ENCODE measurements around the gene MRTFA. TPM values are rescaled to one million over a fixed set of nuclear protein-coding genes. Genes with fewer than 3 reads are reported as not detected.

MRTFA gene
- total RNA-seq, 1 donor from 2014 or later: 71.3 TPM

DNA sequence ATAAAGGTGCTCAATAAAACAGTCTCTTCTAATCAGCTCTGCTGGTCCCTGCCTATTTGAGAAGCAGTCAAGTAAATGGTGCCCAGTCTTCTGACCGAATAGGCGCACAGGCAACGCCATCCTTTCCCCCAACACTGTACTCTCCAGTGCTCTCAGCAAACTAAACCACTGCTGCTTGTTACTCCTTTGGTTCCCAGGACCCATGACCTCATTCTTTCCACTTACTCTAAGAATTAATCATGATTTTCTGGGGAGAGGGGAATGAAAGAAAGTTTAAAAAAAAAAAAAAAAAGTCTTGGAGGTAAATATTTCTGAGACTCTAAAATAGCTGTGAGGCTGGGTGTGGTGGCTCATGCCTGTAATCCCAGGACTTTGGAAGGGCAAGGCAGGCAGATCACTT, 202.4 kb downstream of the MRTFA start:
- intact Hi-C loops (cut with micrococcal nuclease): no loop called here

- intact Hi-C loops (cut with micrococcal nuclease): no loop called here
These were observed 203.0 kb downstream of the MRTFA start for GRCh38 chr22:40433416-40434090.

DNA sequence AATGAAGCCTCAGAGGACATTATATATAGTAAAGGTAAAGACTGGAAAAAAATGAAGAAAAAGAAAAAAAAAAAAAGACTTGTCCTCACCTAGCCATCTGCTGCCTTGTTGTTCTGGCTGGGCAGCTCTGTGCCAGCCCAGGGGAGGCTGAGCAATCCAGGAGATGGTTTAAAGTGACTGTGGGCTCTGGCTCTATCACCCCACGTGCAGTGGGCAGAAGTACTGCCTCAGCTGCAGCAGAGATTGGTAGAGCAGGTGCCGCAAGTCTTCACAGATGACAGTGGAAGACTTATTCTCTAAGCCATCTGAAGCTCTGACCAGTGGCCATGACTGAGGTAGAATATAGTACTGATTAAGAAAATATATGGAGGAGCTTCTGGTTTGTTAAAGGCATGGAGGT, 203.9 kb downstream of the MRTFA start:
- intact Hi-C loops (cut with micrococcal nuclease): no loop called here

GRCh38 chr22:40432157-40432556, 204.4 kb downstream of the MRTFA start:
- intact Hi-C loops (cut with micrococcal nuclease): no loop called here

DNA sequence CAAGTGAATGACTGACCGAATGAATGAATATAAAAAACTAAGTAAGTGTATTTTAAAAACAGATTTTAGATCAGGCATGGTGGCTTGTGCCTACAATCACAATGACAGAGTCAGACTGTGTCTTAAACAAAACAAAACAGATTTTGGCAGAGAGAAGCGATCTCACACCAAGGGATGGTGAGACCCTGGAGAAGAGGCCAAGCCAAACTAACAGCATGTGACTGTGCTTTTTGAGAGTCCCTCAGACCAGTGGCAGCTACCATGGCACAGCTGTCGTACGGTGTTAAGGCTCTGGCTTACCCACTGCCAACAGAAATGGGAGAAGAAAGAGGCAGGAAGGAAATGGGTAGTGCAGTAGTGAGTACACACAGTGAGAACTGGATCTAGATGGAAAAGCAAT, 205.5 kb downstream of the MRTFA start:
- intact Hi-C loops (cut with micrococcal nuclease): no loop called here

- intact Hi-C loops (cut with micrococcal nuclease): no loop called here
These were observed 207.0 kb downstream of the MRTFA start for GRCh38 chr22:40429481-40429880.

DNA sequence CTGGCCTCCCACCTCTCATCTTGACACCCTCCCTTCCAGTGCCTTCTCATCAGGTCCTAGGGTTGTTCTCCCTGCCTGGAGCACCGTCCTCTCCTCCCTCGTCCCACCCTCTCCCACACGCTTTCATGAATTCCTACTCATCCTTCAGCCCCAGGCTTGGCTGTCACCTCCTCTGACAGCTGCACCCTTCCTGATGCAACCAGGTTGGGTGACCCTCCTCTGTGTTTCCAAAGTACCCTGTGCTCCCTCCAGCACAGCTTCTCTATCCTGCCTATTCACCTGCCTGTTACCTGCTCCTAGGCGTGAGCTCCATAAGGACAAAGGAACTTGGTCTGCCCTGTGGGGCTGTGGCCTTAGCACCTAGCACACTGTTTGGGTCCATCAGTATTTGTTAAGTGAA, 207.7 kb downstream of the MRTFA start:
- intact Hi-C loops (cut with micrococcal nuclease): no loop called here

DNA sequence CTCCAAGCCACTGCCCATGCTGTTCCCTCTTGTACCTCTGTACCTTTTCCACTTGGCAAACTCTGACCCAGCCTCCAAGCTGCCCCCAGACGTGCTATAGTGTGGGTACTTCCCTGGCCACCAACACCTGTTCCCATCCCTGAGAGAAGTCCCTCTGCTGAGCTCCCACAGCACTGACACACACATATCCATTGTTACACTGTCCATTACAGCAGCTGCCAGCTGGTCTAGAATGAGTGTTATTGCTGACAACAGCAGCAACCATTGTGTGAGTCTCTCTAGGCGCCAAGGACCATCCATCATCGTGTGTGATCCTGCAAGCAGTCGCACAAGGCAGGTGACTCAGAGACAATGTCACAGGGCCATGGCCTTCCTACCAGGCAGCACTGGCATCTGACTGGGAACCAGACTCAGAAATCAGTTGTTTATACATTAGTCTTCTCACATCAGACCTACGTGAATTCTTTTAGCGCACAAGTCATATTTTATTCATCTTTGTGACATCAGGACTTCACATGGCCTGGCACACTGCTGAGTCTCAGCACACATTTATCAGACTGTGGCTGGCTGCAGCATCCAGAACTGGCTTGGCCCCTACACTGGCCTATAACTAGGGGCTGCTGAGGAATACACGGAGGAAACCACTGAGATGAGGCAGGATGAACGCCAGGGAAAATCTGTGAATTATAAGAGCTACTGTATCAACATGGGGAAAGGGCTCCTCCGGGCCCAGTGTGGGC, 209.8 kb downstream of the MRTFA start:
- intact Hi-C loops (cut with micrococcal nuclease): no loop called here

- intact Hi-C loops (cut with micrococcal nuclease): no loop called here
These were observed 211.4 kb downstream of the MRTFA start for GRCh38 chr22:40425082-40425481.

GRCh38 chr22:40423882-40424640, 212.5 kb downstream of the MRTFA start:
- intact Hi-C loops (cut with micrococcal nuclease): no loop called here

DNA sequence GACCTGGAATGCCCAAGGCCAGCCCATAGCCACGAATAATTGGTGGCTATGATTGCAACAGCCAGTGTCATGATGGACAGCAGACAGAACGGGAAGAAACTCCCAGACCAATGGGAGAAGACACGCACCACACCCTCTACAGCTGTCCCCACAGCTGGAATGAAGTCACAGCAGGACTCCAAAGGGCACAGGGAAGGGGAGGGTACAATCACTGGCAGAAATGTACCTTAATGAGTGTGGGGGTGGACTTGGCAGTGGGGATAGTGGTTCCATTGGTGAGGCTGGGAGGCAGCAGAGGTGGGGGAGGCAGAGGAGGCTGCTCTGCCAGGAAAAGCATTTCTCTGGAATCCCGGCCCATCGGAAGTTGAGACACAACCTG, 213.2 kb downstream of the MRTFA start:
- intact Hi-C loops (cut with micrococcal nuclease): no loop called here

GRCh38 chr22:40422558-40423309, 213.8 kb downstream of the MRTFA start:
- intact Hi-C loops (cut with micrococcal nuclease): no loop called here

- intact Hi-C loops (cut with micrococcal nuclease): no loop called here
These were observed 214.6 kb downstream of the MRTFA start for GRCh38 chr22:40421941-40422340.

- intact Hi-C loops (cut with micrococcal nuclease): no loop called here
These were observed 215.5 kb downstream of the MRTFA start for GRCh38 chr22:40421082-40421350.

- intact Hi-C loops (cut with micrococcal nuclease): no loop called here
These were observed 216.0 kb downstream of the MRTFA start for GRCh38 chr22:40420341-40421081.

DNA sequence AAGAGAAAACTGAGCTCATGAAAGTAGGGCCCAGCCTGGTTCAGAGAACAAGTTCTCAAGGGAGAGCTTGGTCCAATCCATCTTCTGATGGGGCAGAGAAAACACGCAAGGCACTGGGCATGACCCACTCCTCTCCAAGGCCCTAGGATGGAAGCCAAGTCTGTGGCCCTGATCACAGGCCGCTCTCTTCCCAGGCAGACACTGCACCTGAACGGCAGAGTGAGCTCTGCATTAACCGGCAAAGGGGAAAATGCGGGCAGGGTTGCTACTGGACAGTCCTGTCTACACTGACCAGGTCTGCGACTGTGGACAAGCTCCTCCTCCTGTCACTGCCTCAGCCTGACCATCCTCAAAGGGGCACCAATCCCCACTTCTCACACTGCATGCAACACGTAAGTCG, 216.8 kb downstream of the MRTFA start:
- intact Hi-C loops (cut with micrococcal nuclease): no loop called here

DNA sequence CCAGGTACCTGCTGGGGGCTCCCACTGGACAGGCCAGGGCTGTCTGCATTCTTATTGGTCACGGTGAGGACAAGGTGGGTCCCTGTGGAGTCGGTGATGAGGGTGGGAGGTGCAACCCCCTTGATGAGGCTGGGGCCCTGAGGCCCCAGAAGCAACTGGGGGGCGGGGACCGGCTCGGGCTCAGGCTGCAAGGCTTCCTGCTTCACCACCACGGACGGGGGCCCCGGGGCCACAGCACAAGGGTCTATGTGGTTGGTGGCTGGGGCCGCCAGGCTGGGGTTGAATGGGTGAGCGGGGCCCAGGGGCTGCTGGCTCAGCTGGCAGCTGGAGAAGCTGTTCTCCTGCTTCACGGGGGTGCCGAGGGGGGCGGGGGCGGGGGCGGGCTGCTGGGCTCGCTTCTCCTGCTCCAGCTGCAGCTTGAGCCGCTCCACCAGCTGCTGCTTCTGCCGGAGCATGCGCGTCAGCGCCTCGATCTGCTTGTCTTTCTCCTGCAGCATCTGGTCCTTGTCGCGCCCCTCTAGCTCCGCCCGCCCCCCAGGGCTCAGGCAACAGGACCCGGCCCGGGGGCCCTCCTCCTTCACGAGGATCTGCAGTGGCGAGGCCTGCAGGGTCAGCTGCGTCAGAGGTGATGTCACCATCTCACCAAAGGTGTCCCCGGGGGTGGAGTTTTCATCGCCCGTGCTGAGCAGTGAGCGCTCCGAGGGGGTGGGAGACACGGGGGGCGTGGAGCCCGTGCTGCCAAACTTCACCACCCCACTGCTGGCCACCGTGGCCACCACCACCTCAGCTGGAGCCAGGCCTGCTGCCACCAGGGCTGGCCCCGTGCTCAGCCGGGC, 217.9 kb downstream of the MRTFA start:
- intact Hi-C loops (cut with micrococcal nuclease): no loop called here

DNA sequence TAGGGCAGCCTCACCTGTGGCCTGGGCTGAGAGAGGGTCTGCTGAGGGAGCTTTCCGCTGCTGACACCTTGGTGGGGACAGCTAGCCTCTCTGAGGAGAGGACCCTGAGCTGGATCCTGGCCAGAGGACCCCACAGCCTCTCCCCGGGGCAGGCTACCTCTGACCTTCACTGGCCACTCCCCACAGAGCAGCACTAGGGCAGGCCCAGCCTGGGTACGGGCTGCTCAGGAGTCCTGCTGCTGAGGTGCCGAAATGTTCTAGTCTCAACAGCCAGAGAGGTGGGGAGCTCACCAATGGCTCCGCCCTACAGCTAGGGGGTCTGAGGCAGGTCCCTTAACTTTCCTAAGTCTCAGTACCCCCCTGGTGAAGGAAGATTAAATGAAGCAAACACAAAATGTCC, 218.6 kb downstream of the MRTFA start:
- intact Hi-C loops (cut with micrococcal nuclease): no loop called here

GRCh38 chr22:40417041-40417440, 219.5 kb downstream of the MRTFA start:
- intact Hi-C loops (cut with micrococcal nuclease): no loop called here

GRCh38 chr22:40416636-40417035, 219.9 kb downstream of the MRTFA start:
- intact Hi-C loops (cut with micrococcal nuclease): no loop called here

DNA sequence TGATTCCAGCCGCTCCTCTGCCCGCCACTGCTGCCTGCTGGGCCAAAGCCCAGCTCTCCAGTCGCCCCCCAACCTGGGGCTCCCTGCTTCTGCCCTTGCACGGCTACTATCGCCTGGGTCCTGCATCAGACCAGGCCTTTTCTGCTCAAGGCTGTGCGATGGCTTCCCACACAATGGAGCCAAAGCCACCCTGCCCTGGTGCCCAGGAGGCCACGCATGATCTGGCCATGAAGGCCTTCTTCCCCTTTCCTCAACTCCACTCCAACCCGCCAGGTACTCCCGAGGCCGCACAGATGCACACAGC, 220.3 kb downstream of the MRTFA start:
- intact Hi-C loops (cut with micrococcal nuclease): no loop called here

Data from T-helper 2 cell treated with Interferon-gamma antibody and Interleukin-4, amounts not matched to agents 100 ng/mL and 5 ng/mL, for 36 hours (primary cell).